Panc1 (cell line): ENCODE measurements around the gene TTC23L. TPM values are rescaled to one million over a fixed set of nuclear protein-coding genes. Genes with fewer than 3 reads are reported as not detected.

Experiments used
- ATAC-seq: fragments of 200-7000 bp; cut with Tn5 transposase; 2 replicates; pipeline ENCODE4 v1.9.1; 2020; ENCODE audit warnings: mild to moderate bottlenecking, moderate library complexity
- BruUV-seq: library from RNA; stranded (reverse); fragments of 400-500 nt; replicated peaks from 2 replicates; lab custom pipeline; 2021; lab: Mats Ljungman, UMichigan
- CTCF ChIA-PET: fragments of 300-600 bp; sonication (Branson Sonifier 250); formaldehyde crosslinking; loops from one replicate; lab custom pipeline; 2022; ENCODE audit warnings: antibody characterized with exemption; lab: Charles Lee
- POLR2A ChIA-PET: fragments of 300-600 bp; sonication (Branson Sonifier 250); formaldehyde crosslinking; loops from one replicate; lab custom pipeline; 2022; ENCODE audit warnings: antibody characterized with exemption; lab: Charles Lee
- DNase-seq: peaks from one replicate; pipeline ENCODE4 v3.0.0-alpha.2; 2010; ENCODE audit warnings: low read depth, low spot score
- H3K27ac ChIP-seq: 2 replicates; pipeline ENCODE4 v1.5.1; 2011; ENCODE audit warnings: mild to moderate bottlenecking, low read length, inconsistent platforms
- H3K27me3 ChIP-seq: fragments of 200-500 bp; sonication (Bioruptor generic); 2 replicates; pipeline ENCODE4 v1.6.0; 2014; ENCODE audit warnings: low read length, inconsistent platforms; ENCODE audit not compliant: control insufficient read depth, insufficient read depth
- H3K36me3 ChIP-seq: fragments of 200-500 bp; sonication (Bioruptor generic); 2 replicates; pipeline ENCODE4 v1.5.1; 2014; ENCODE audit warnings: inconsistent platforms, mild to moderate bottlenecking, low read length, moderate library complexity; ENCODE audit not compliant: control insufficient read depth, insufficient read depth
- H3K4me1 ChIP-seq: 2 replicates; pipeline ENCODE4 v1.5.1; 2011; ENCODE audit warnings: inconsistent platforms, mild to moderate bottlenecking, low read length, moderate library complexity; ENCODE audit not compliant: control insufficient read depth, insufficient read depth
- H3K4me3 ChIP-seq, 2 experiments: 2 replicates each; pipeline ENCODE4 v1.5.1; 2011 to 2012; ENCODE audit warnings: low read depth in 2 of 2, low read length in 2 of 2, mild to moderate bottlenecking in 2 of 2, inconsistent platforms in 1 of 2, moderate library complexity in 1 of 2
- H3K9me3 ChIP-seq: fragments of 200-500 bp; sonication (Bioruptor generic); 2 replicates; pipeline ENCODE4 v1.5.1; 2014; ENCODE audit warnings: low read depth, mild to moderate bottlenecking, inconsistent platforms, low read length, moderate library complexity; ENCODE audit not compliant: control insufficient read depth, insufficient read depth
- CTCF ChIP-seq: fragments of 450-650 bp; IDR thresholded peaks from 2 replicates; pipeline ENCODE4 v1.5.1; 2017; ENCODE audit warnings: mild to moderate bottlenecking
- POLR2AphosphoS5 ChIP-seq: IDR thresholded peaks from 2 replicates; pipeline ENCODE4 v1.6.1; 2012; ENCODE audit warnings: mild to moderate bottlenecking, low read depth, low read length, moderate library complexity
- REST ChIP-seq, 2 experiments: IDR thresholded peaks; 2 replicates each; pipeline ENCODE4 v1.6.1; 2011 to 2012; ENCODE audit warnings: low read depth in 2 of 2, control low read depth in 1 of 2, low read length in 1 of 2, mild to moderate bottlenecking in 1 of 2, moderate library complexity in 1 of 2; ENCODE audit not compliant: insufficient read depth in 1 of 2
- SIN3A ChIP-seq: IDR thresholded peaks from 2 replicates; pipeline ENCODE4 v1.6.1; 2012; ENCODE audit warnings: low read depth, mild to moderate bottlenecking, low read length, moderate library complexity, borderline replicate concordance; ENCODE audit not compliant: insufficient read depth
- TCF7L2 ChIP-seq: IDR thresholded peaks from 2 replicates; pipeline ENCODE4 v1.6.1; 2011; ENCODE audit warnings: mild to moderate bottlenecking, low read depth, low read length, inconsistent platforms
- in situ Hi-C: cut with HindIII; loops from 2 replicates; pipeline ENCODE4 v1.10.0; 2016; ENCODE audit warnings: low sequenced_read_pairs, low pct_unique_long_range_greater_than_20kb
- intact Hi-C: fragments of 100-400 bp; cut with micrococcal nuclease; formaldehyde crosslinking; loops from one replicate; pipeline ENCODE4 v1.10.0; 2022; ENCODE audit not compliant: unreplicated experiment
- total RNA-seq: library from RNA; stranded (reverse); gene quantifications from one replicate; pipeline ENCODE4 v1.2.1, GENCODE V29; 2021; ENCODE audit not compliant: unreplicated experiment

TTC23L gene
- total RNA-seq, 1 experiment from 2014 or later: not detected

GRCh38 chr5:34886392-34887119 is 47.6 kb downstream of the TTC23L start:
- peaks cover 16% of the 10 kb centered on the region for H3K27me3 ChIP-seq
- CTCF ChIA-PET: interaction anchor here (0.6 kb wide), 1 partner anchor 355 kb away, joined by 4 read pairs; no protein-coding TSS in a partner anchor
- no peak overlapping the region for H3K4me3 ChIP-seq
- H3K27ac ChIP-seq: no peak overlapping the region
- BruUV-seq: no TSS peak
- H3K4me1 ChIP-seq: no peaks in the 10 kb centered on the region
- H3K9me3 ChIP-seq: no peaks in the 10 kb centered on the region
- in situ Hi-C loops: no loop called here
- POLR2A ChIA-PET: no interaction called here
- no peaks in the 10 kb centered on the region for H3K36me3 ChIP-seq
- DNase-seq (no peak), ATAC-seq (no peak)
- intact Hi-C loops: no loop called here
- TF ChIP-seq CTCF: no peak
- TF ChIP-seq TCF7L2: no peak
- TF ChIP-seq REST (IDR thresholded peaks at IDR 0.05; ENCODE audit: insufficient read depth in 1 of 2, low read depth in 2 of 2, low read length in 1 of 2): no peak
- no peak for TF ChIP-seq SIN3A
- no peak for TF ChIP-seq POLR2AphosphoS5

GRCh38 chr5:34889394-34889793 is 50.4 kb downstream of the TTC23L start:
- CTCF ChIA-PET: no interaction called here
- no TSS peak for BruUV-seq
- H3K27me3 ChIP-seq: peaks cover 19% of the 10 kb centered on the region
- no peaks in the 10 kb centered on the region for H3K36me3 ChIP-seq
- in situ Hi-C loops: no loop called here
- H3K9me3 ChIP-seq: no peaks in the 10 kb centered on the region
- no peak overlapping the region for H3K4me3 ChIP-seq
- no peaks in the 10 kb centered on the region for H3K4me1 ChIP-seq
- ATAC-seq (no peak), DNase-seq (no peak)
- intact Hi-C loops: no loop called here
- POLR2A ChIA-PET: no interaction called here
- TF ChIP-seq SIN3A (no peak), CTCF (no peak), POLR2AphosphoS5 (no peak), TCF7L2 (no peak), REST (IDR thresholded peaks at IDR 0.05; ENCODE audit: insufficient read depth in 1 of 2, low read depth in 2 of 2, low read length in 1 of 2) (no peak)
- no peak overlapping the region for H3K27ac ChIP-seq
